GM12891 (cell line): ENCODE measurements around the gene TASOR.

Experiments used
- PAX5 ChIP-seq: IDR thresholded peaks from 2 replicates; pipeline ENCODE4 v1.6.1; 2011; ENCODE audit warnings: low read length, moderate library complexity, mild to moderate bottlenecking; ENCODE audit not compliant: insufficient read depth, severe bottlenecking
- POLR2A ChIP-seq: IDR thresholded peaks from 2 replicates; pipeline ENCODE4 v1.6.1; 2011; ENCODE audit warnings: low read depth, low read length, control low read depth
- POLR2AphosphoS5 ChIP-seq: IDR thresholded peaks from 2 replicates; pipeline ENCODE4 v1.6.1; 2011; ENCODE audit warnings: low read depth, low read length, control low read depth
- POU2F2 ChIP-seq: IDR thresholded peaks from 2 replicates; pipeline ENCODE4 v1.6.1; 2011; ENCODE audit warnings: low read depth, mild to moderate bottlenecking, control low read depth, low read length, moderate library complexity
- SPI1 ChIP-seq: IDR thresholded peaks from 2 replicates; pipeline ENCODE4 v1.6.1; 2011; ENCODE audit warnings: low read depth, low read length, control low read depth
- TAF1 ChIP-seq: IDR thresholded peaks from 2 replicates; pipeline ENCODE4 v1.6.1; 2011; ENCODE audit warnings: low read depth, low read length, control low read depth

GRCh38 chr3:56673781-56674457 is 9.1 kb downstream of the TASOR start:
- TF ChIP-seq POLR2AphosphoS5 (no peak), POLR2A (no peak), TAF1 (no peak), SPI1 (no peak), POU2F2 (no peak), PAX5 (no peak)
